Panc1 (cell line): ENCODE results near the gene CERT1.
A peak's percentile ranks its signal among the peaks of the same experiment; 100 is the strongest.

Source experiments
- POLR2AphosphoS5 ChIP-seq: IDR thresholded peaks from 2 replicates; pipeline ENCODE4 v1.6.1; 2012; ENCODE audit warnings: mild to moderate bottlenecking, low read depth, low read length, moderate library complexity
- TF ChIP-seq, protein P1 (sequence below): fragments of 450-650 bp; IDR thresholded peaks from 2 replicates; pipeline ENCODE4 v1.5.1; 2017; ENCODE audit warnings: mild to moderate bottlenecking
- TF ChIP-seq, protein P2 (sequence below), 2 experiments: IDR thresholded peaks; 2 replicates each; pipeline ENCODE4 v1.6.1; 2011 to 2012; ENCODE audit warnings: low read depth in 2 of 2, control low read depth in 1 of 2, low read length in 1 of 2, mild to moderate bottlenecking in 1 of 2, moderate library complexity in 1 of 2; ENCODE audit not compliant: insufficient read depth in 1 of 2

DNA sequence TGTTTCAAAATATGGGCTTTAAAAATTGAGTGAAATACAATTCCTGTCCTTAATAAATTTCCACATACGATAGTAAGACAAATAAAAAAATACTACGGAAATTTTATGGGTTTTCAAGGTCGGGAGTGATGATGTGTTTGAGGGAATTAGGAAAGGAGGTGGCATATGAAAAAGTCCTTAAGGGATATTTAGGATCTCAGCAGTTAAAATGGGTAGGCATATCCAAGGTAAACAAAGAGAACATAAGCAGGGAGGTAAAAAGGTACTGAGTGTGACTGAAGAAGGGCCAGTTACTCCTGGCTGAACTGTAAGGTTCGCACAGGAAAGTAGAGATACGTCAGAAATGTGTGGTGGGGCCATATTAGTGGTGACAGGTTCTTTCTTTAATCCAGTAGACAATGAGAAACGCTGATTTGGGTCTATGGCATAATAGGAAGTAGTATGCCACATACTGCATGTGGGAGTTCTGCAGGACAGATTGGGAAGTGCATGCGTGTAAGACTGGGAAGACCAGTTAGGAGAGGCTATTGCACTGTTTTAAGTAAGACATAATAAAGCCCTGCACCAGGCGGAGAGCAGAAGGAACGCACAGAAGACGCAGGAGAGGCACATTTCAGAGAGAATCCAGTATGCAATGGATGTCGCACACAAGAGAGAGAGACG is 175.3 kb downstream of the CERT1 start:
- TF ChIP-seq, protein P1, sequence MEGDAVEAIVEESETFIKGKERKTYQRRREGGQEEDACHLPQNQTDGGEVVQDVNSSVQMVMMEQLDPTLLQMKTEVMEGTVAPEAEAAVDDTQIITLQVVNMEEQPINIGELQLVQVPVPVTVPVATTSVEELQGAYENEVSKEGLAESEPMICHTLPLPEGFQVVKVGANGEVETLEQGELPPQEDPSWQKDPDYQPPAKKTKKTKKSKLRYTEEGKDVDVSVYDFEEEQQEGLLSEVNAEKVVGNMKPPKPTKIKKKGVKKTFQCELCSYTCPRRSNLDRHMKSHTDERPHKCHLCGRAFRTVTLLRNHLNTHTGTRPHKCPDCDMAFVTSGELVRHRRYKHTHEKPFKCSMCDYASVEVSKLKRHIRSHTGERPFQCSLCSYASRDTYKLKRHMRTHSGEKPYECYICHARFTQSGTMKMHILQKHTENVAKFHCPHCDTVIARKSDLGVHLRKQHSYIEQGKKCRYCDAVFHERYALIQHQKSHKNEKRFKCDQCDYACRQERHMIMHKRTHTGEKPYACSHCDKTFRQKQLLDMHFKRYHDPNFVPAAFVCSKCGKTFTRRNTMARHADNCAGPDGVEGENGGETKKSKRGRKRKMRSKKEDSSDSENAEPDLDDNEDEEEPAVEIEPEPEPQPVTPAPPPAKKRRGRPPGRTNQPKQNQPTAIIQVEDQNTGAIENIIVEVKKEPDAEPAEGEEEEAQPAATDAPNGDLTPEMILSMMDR: no peak; the same call in 1 of the 2 replicates
- 0 out of 2 replicates have a peak, but pooled peaks have one; percentile 5 for TF ChIP-seq POLR2AphosphoS5
- TF ChIP-seq, protein P2, sequence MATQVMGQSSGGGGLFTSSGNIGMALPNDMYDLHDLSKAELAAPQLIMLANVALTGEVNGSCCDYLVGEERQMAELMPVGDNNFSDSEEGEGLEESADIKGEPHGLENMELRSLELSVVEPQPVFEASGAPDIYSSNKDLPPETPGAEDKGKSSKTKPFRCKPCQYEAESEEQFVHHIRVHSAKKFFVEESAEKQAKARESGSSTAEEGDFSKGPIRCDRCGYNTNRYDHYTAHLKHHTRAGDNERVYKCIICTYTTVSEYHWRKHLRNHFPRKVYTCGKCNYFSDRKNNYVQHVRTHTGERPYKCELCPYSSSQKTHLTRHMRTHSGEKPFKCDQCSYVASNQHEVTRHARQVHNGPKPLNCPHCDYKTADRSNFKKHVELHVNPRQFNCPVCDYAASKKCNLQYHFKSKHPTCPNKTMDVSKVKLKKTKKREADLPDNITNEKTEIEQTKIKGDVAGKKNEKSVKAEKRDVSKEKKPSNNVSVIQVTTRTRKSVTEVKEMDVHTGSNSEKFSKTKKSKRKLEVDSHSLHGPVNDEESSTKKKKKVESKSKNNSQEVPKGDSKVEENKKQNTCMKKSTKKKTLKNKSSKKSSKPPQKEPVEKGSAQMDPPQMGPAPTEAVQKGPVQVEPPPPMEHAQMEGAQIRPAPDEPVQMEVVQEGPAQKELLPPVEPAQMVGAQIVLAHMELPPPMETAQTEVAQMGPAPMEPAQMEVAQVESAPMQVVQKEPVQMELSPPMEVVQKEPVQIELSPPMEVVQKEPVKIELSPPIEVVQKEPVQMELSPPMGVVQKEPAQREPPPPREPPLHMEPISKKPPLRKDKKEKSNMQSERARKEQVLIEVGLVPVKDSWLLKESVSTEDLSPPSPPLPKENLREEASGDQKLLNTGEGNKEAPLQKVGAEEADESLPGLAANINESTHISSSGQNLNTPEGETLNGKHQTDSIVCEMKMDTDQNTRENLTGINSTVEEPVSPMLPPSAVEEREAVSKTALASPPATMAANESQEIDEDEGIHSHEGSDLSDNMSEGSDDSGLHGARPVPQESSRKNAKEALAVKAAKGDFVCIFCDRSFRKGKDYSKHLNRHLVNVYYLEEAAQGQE (IDR thresholded peaks at IDR 0.05; ENCODE audit: insufficient read depth in 1 of 2, low read depth in 2 of 2, low read length in 1 of 2): no peak
